OCI-LY1 (cell line): Measurements from ENCODE around the gene FLAD1.

Experiments used
- EZH2 ChIP-seq: fragments of 200-600 bp; sonication (generic), shearing (Covaris generic); IDR thresholded peaks from 2 replicates; pipeline ENCODE4 v1.8.0; 2017; ENCODE audit warnings: borderline replicate concordance, mixed run types, mild to moderate bottlenecking, antibody characterized with exemption, low read length, moderate library complexity, mixed read lengths
- TF ChIP-seq, protein P1 (sequence below): fragments of 200-600 bp; sonication (generic), shearing (Covaris generic); IDR thresholded peaks from 2 replicates; pipeline ENCODE4 v1.5.1; 2017; ENCODE audit warnings: mild to moderate bottlenecking, antibody characterized with exemption, low read length, moderate library complexity, mixed read lengths

DNA sequence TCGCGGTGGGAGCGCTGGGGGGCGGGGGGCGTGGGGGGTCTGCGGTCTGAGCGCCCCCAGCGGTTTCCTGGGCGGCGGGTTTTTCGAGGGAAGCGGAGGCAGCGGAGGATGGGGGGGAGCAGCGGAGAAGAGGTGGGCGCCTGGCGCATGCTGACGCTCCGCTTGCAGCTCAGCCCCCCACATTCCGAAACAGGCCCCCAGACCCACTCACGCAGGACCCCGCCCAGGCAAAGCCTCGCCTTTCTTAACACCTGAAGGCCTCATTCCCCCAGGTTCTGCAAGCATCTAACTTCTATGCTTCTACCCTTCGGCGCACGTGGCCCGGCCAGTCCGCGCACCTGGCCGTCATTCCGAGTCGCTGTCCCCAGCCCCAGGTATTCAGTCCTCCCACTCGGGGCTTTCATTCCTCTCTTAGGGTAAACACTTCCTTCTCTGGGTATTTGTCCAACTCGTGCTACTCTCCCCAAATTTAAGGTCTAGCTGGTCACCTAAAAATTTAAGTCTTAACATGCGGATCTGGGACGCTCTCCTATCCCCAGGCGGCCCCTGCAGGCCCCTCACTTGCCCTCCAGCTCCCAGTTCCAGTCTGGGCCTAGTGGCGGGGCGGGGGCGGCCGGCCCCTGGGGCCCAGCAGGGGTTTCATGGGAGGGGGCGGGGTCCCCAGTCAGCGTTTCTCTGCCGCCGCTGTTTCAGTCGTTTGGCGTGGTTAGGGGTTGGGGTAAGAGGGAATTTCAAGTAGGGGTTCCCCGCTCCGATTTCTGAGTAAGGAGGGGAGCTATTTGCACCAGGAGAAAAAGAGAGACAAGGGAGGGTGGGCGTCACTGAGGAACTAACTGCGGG lies 16.6 kb downstream of the FLAD1 start:
- TF ChIP-seq, protein P1, sequence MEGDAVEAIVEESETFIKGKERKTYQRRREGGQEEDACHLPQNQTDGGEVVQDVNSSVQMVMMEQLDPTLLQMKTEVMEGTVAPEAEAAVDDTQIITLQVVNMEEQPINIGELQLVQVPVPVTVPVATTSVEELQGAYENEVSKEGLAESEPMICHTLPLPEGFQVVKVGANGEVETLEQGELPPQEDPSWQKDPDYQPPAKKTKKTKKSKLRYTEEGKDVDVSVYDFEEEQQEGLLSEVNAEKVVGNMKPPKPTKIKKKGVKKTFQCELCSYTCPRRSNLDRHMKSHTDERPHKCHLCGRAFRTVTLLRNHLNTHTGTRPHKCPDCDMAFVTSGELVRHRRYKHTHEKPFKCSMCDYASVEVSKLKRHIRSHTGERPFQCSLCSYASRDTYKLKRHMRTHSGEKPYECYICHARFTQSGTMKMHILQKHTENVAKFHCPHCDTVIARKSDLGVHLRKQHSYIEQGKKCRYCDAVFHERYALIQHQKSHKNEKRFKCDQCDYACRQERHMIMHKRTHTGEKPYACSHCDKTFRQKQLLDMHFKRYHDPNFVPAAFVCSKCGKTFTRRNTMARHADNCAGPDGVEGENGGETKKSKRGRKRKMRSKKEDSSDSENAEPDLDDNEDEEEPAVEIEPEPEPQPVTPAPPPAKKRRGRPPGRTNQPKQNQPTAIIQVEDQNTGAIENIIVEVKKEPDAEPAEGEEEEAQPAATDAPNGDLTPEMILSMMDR = no peak
- no peak for TF ChIP-seq EZH2
